ENCODE measurements around the gene FMO1. TPM values are rescaled to one million over a fixed set of nuclear protein-coding genes. Genes with fewer than 3 reads are reported as not detected.

The FMO1 gene
- total RNA-seq, 4 donors from 2014 or later = 0.21 to 2.9 (median 0.67) TPM

- H3K9me3 ChIP-seq = no peaks in the 10 kb centered on the region
- peaks cover 0 to 38% (median 10%) of the 10 kb centered on the region in 4 donors for H3K4me1 ChIP-seq
- no peaks in the 10 kb centered on the region for H3K36me3 ChIP-seq
- TF ChIP-seq EP300 (IDR thresholded peaks at IDR 0.05) = no peak
- TF ChIP-seq POLR2A (IDR thresholded peaks at IDR 0.05) = no peak
- TF ChIP-seq CTCF (IDR thresholded peaks at IDR 0.05) = no peak
- DNase-seq (ENCODE audit: low spot score in 2 of 2) = no peak
- no peak overlapping the region for H3K4me3 ChIP-seq
- WGBS, 2 donors = 63 to 81% methylated on average over 9 of the region's 9 CpGs
- no peaks in the 10 kb centered on the region for H3K27me3 ChIP-seq
- no peak overlapping the region for H3K27ac ChIP-seq
Measured at GRCh38 chr1:171217658-171218443, 30.4 kb upstream of the FMO1 start.

DNA sequence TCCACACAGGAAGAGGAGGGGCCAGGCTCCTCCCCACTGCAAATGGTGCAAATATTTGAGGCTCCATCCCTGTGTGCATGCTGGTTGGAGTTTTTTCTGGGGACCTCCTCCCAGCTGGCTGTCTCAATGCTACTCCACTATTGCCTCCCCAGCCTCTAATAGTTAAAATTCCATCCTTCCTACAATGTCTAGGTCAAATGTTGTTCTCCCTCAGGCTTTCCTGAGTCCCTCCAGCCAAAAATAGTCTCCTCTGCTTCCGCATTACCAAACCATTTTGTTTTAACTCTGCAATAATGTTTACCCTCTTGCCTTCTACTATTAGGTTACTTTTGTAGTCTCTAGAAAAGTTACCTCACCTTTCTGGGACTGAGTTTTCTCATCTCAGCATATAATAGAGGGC, 29.6 kb upstream of the FMO1 start:
- H3K36me3 ChIP-seq = no peaks in the 10 kb centered on the region
- H3K4me3 ChIP-seq = no peak overlapping the region
- H3K27me3 ChIP-seq = no peaks in the 10 kb centered on the region
- DNase-seq (ENCODE audit: low spot score in 2 of 2) = no peak
- 2 to 55% methylated on average over 1 of the region's 1 CpG for WGBS, 2 donors
- peaks cover 0 to 44% (median 10%) of the 10 kb centered on the region in 4 donors for H3K4me1 ChIP-seq
- no peak overlapping the region for H3K27ac ChIP-seq
- TF ChIP-seq POLR2A (IDR thresholded peaks at IDR 0.05) (no peak), CTCF (IDR thresholded peaks at IDR 0.05) (no peak), EP300 (IDR thresholded peaks at IDR 0.05) (no peak)
- H3K9me3 ChIP-seq = no peaks in the 10 kb centered on the region

- no peak for DNase-seq (ENCODE audit: low spot score in 2 of 2)
- no peak for TF ChIP-seq EP300 (IDR thresholded peaks at IDR 0.05)
- TF ChIP-seq CTCF (IDR thresholded peaks at IDR 0.05) = no peak
- TF ChIP-seq POLR2A (IDR thresholded peaks at IDR 0.05) = no peak
- Histone ChIP-seq H3K36me3 (no peaks in the 10 kb centered on the region), H3K9me3 (no peaks in the 10 kb centered on the region), H3K27ac (peak overlapping the region in 2 of 4 donors; percentile 75 to 89), H3K4me3 (no peak overlapping the region), H3K4me1 (peaks cover 0 to 44% (median 10%) of the 10 kb centered on the region in 4 donors), H3K27me3 (no peaks in the 10 kb centered on the region)
- WGBS, 2 donors = 52 to 74% methylated on average over 2 of the region's 2 CpGs
Measured at GRCh38 chr1:171219346-171220080, 28.8 kb upstream of the FMO1 start.

DNA sequence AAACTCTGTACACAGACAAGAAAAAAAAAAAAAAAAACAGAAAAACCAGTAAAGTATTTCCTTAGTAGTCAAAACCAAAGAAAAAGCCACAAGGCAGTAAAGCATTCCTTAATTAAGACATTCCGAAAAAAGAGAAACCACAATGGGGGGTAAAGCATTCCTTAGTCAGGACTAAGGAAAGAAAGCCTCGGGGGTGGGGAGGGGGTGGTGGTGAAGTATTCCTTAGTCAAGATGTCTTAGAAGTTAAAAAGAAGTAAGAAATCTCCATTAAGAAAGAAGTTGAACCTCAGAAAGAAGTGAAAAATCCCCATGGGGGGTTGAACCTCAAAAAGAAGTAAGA, 28.2 kb upstream of the FMO1 start:
- H3K4me3 ChIP-seq = peak overlapping the region in 1 of 4 donors; percentile 15
- no peak for TF ChIP-seq CTCF (IDR thresholded peaks at IDR 0.05)
- no peak for TF ChIP-seq POLR2A (IDR thresholded peaks at IDR 0.05)
- no peak for TF ChIP-seq EP300 (IDR thresholded peaks at IDR 0.05)
- H3K36me3 ChIP-seq = no peaks in the 10 kb centered on the region
- H3K27ac ChIP-seq = peak overlapping the region; percentile 21 to 89 (median 58)
- H3K4me1 ChIP-seq = peaks cover 0 to 44% (median 10%) of the 10 kb centered on the region in 4 donors
- DNase-seq (ENCODE audit: low spot score in 2 of 2) = no peak
- 32 to 34% methylated on average over 2 of the region's 2 CpGs for WGBS, 2 donors
- no peaks in the 10 kb centered on the region for H3K27me3 ChIP-seq
- no peaks in the 10 kb centered on the region for H3K9me3 ChIP-seq

- H3K4me1 ChIP-seq = peaks cover 0 to 44% (median 10%) of the 10 kb centered on the region in 4 donors
- no peak for DNase-seq (ENCODE audit: low spot score in 2 of 2)
- H3K36me3 ChIP-seq = no peaks in the 10 kb centered on the region
- peak overlapping the region in 2 of 4 donors; percentile 15 to 21 for H3K4me3 ChIP-seq
- H3K27ac ChIP-seq = peak overlapping the region; percentile 21 to 89 (median 58)
- 21 to 27% methylated on average over 11 of the region's 11 CpGs for WGBS, 2 donors
- no peaks in the 10 kb centered on the region for H3K27me3 ChIP-seq
- no peaks in the 10 kb centered on the region for H3K9me3 ChIP-seq
- no peak for TF ChIP-seq EP300 (IDR thresholded peaks at IDR 0.05)
Measured at GRCh38 chr1:171220581-171221054, 27.7 kb upstream of the FMO1 start.
